CD4-positive, alpha-beta T cell (primary cell): ENCODE results near the gene DLEC1. TPM values are rescaled to one million over a fixed set of nuclear protein-coding genes. Genes with fewer than 3 reads are reported as not detected.
A peak's percentile ranks its signal among the peaks of the same experiment; 100 is the strongest.

Experiments
- ATAC-seq: fragments of 200-7000 bp; cut with Tn5 transposase; one replicate; pipeline ENCODE4 v1.10.0; 2022; ENCODE audit warnings: mild to moderate bottlenecking; ENCODE audit not compliant: poor library complexity
- CTCF ChIA-PET: fragments of 350-600 bp; sonication (Branson Sonifier 250); formaldehyde crosslinking; loops from one replicate; lab custom pipeline; 2021; ENCODE audit warnings: antibody characterized with exemption, inconsistent platforms; lab: Charles Lee
- POLR2A ChIA-PET: fragments of 350-600 bp; sonication (Branson Sonifier 250); formaldehyde crosslinking; loops from one replicate; lab custom pipeline; 2021; ENCODE audit warnings: antibody characterized with exemption, inconsistent platforms; lab: Charles Lee
- DNase-seq, 14 experiments: peaks; one replicate each; pipeline ENCODE4 v3.0.0-alpha.2; 2013 to 2020; ENCODE audit warnings: mixed read lengths in 2 of 14
- H3K27ac ChIP-seq, 2 donors: one replicate each; pipeline versions ENCODE4 v1.5.1 to v1.7.0; 2013; ENCODE audit warnings: low read length in 2 of 2, low read depth in 1 of 2, mild to moderate bottlenecking in 1 of 2
- H3K27me3 ChIP-seq, 2 experiments: 1 replicate in 1 of 2; 2 replicates in 1 of 2; pipeline versions ENCODE4 v1.6.1 to v1.7.0; 2013; ENCODE audit warnings: low read length in 2 of 2, control low read depth in 1 of 2, mild to moderate bottlenecking in 1 of 2, moderate library complexity in 1 of 2; ENCODE audit not compliant: insufficient read depth in 2 of 2, control insufficient read depth in 1 of 2
- H3K36me3 ChIP-seq: one replicate; pipeline ENCODE4 v1.6.1; 2013; ENCODE audit warnings: low read length, control low read depth; ENCODE audit not compliant: insufficient read depth
- H3K4me1 ChIP-seq: one replicate; pipeline ENCODE4 v1.6.1; 2013; ENCODE audit warnings: low read length, control low read depth; ENCODE audit not compliant: insufficient read depth
- H3K4me3 ChIP-seq: one replicate; pipeline ENCODE4 v1.5.1; 2013; ENCODE audit warnings: mild to moderate bottlenecking, low read length, moderate library complexity
- H3K9me3 ChIP-seq, 2 experiments: 1 replicate in 1 of 2; 2 replicates in 1 of 2; pipeline versions ENCODE4 v1.6.1 to v1.7.0; 2013; ENCODE audit warnings: low read length in 2 of 2, mild to moderate bottlenecking in 2 of 2, control low read depth in 1 of 2, moderate library complexity in 1 of 2; ENCODE audit not compliant: control insufficient read depth in 1 of 2, insufficient read depth in 1 of 2
- H3K27ac Mint-ChIP-seq: one replicate; pipeline ENCODE4 v1.8.0; 2020; ENCODE audit warnings: mixed read lengths
- H3K27me3 Mint-ChIP-seq: one replicate; pipeline ENCODE4 v1.8.0; 2021; ENCODE audit warnings: mixed read lengths
- H3K36me3 Mint-ChIP-seq: one replicate; pipeline ENCODE4 v1.8.0; 2021; ENCODE audit warnings: low read depth, mixed read lengths
- H3K4me1 Mint-ChIP-seq: one replicate; pipeline ENCODE4 v1.8.0; 2021; ENCODE audit warnings: low read depth, mixed read lengths
- H3K4me3 Mint-ChIP-seq: one replicate; pipeline ENCODE4 v1.8.0; 2020; ENCODE audit warnings: mild to moderate bottlenecking, mixed read lengths
- H3K9me3 Mint-ChIP-seq: one replicate; pipeline ENCODE4 v1.8.0; 2020; ENCODE audit warnings: mixed read lengths
- intact Hi-C, 2 experiments: fragments of 100-400 bp; cut with DNase I in 1 of 2; cut with micrococcal nuclease in 1 of 2; formaldehyde crosslinking; loops; one replicate each; pipeline versions ENCODE4 v1.15.1 to v1.9.0; 2023 to 2025; cut with DNase I, micrococcal nuclease
- total RNA-seq, 174 experiments: library from RNA in 2 of 174; stranded (reverse) in 2 of 174; gene quantifications; one replicate each; pipeline ENCODE4 v1.2.3 and lab custom pipeline; 2021 to 2026
- TF ChIP-seq, protein P1 (sequence below): fragments of 200-600 bp; IDR thresholded peaks from one replicate; pipeline ENCODE4 v1.8.0; 2022; ENCODE audit warnings: antibody characterized with exemption, mild to moderate bottlenecking

DLEC1 gene
- total RNA-seq, 2 experiments from 2014 or later: 4.4 to 5.1 TPM

DNA sequence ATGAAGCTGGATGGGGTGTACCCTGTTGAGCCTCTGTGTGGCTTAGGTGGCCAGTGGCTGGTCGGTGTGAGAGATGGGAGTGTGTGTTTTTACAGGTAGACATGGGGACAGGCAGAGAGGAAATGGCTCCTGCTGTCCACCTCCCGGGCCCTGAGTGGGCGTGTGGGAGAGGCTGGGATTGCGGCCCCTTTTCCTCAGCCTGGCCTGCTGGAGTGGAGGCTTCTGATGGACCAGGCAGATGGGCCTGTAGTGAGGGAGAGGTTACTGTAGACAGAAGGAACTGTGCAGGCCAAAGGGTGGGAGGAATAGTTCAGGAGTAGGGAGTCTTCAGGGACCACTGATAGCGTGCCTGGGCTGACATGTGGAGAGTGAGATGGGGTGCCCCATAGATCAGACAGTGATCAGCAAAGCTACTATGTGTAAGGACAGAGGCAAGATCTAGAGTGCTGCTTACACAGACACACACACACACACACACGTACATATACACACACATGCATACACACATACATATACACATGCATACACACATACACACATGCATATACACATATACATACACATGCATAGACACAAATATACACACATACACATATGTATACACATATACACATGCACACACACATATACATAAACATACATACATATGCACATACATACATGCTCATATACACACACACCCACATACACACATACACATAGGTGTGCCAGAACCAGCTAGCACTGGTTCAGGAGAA lies 71.5 kb downstream of the DLEC1 start:
- DNase-seq (no peak), ATAC-seq (no peak)
- Histone ChIP-seq H3K36me3 (no peaks in the 10 kb centered on the region), H3K27me3 (no peaks in the 10 kb centered on the region), H3K9me3 (no peaks in the 10 kb centered on the region), H3K4me1 (no peaks in the 10 kb centered on the region), H3K27ac (no peak overlapping the region), H3K4me3 (no peak overlapping the region)
- intact Hi-C loops: loop anchor here in 1 of 2 experiments (10.0 kb wide), 1 partner anchor 544 kb away; no protein-coding TSS in a partner anchor
- Mint-ChIP-seq H3K4me3 (no peak overlapping the region), H3K27ac (no peak overlapping the region), H3K9me3 (no peaks in the 10 kb centered on the region), H3K4me1 (no peaks in the 10 kb centered on the region), H3K27me3 (no peaks in the 10 kb centered on the region), H3K36me3 (peaks cover 4% of the 10 kb centered on the region)
- TF ChIP-seq, protein P1, sequence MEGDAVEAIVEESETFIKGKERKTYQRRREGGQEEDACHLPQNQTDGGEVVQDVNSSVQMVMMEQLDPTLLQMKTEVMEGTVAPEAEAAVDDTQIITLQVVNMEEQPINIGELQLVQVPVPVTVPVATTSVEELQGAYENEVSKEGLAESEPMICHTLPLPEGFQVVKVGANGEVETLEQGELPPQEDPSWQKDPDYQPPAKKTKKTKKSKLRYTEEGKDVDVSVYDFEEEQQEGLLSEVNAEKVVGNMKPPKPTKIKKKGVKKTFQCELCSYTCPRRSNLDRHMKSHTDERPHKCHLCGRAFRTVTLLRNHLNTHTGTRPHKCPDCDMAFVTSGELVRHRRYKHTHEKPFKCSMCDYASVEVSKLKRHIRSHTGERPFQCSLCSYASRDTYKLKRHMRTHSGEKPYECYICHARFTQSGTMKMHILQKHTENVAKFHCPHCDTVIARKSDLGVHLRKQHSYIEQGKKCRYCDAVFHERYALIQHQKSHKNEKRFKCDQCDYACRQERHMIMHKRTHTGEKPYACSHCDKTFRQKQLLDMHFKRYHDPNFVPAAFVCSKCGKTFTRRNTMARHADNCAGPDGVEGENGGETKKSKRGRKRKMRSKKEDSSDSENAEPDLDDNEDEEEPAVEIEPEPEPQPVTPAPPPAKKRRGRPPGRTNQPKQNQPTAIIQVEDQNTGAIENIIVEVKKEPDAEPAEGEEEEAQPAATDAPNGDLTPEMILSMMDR: no peak
- ChIA-PET POLR2A (no interaction called here), CTCF (no interaction called here)

- no peaks in the 10 kb centered on the region for H3K36me3 Mint-ChIP-seq
- POLR2A ChIA-PET: no interaction called here
Observed at GRCh38 chr3:38111201-38111600, 72.2 kb downstream of the DLEC1 start.

DNA sequence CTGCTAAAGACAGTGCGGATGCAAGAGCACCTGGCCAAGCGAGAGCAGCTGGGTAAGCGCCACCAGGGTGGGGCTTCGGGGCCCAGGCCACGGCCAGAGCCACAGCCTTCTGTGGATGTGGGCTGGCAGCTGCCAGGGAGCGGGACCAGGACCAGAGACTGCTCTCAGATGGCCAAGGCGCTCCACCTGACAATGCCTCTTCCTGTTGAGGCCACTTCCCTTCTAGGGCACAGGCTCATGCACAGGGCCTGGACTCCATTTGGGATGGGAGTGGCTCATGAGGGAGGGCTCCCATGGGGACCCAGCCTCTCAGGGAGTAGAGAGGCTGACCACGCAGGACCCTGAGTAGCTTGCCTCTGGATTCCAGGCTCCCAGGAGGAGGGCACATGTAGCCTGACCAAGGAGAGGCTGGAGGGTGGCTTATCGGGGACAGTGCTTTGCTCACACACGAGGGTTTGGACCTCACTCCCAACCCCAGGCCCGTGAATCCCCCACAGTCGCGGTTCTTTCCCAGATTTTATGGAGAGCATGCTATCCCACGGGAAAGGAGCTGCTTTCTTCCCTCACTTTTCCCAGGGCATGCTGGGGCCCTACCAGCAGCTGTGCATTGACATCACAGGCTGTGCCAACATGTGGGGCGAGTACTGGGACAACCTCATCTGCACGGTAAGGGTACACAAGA lies 72.8 kb downstream of the DLEC1 start:
- Mint-ChIP-seq H3K27me3 (no peaks in the 10 kb centered on the region), H3K4me1 (no peaks in the 10 kb centered on the region), H3K9me3 (no peaks in the 10 kb centered on the region), H3K27ac (no peak overlapping the region), H3K36me3 (no peaks in the 10 kb centered on the region), H3K4me3 (no peak overlapping the region)
- DNase-seq: peak in 1 of 14 experiments; percentile 22
- Histone ChIP-seq H3K36me3 (no peaks in the 10 kb centered on the region), H3K4me3 (no peak overlapping the region), H3K4me1 (no peaks in the 10 kb centered on the region), H3K27ac (no peak overlapping the region), H3K9me3 (no peaks in the 10 kb centered on the region), H3K27me3 (no peaks in the 10 kb centered on the region)
- POLR2A ChIA-PET: no interaction called here
- CTCF ChIA-PET: no interaction called here
- ATAC-seq: no peak
- TF ChIP-seq, protein P1: no peak
- intact Hi-C loops: loop anchor here in 1 of 2 experiments (10.0 kb wide), 1 partner anchor 543 kb away; no protein-coding TSS in a partner anchor

More at GRCh38 chr3:38111201-38111600, 72.2 kb downstream of the DLEC1 start:
- DNase-seq (peak in 1 of 14 experiments; percentile 21), ATAC-seq (no peak)
- no peak overlapping the region for H3K4me3 Mint-ChIP-seq
- H3K9me3 Mint-ChIP-seq: no peaks in the 10 kb centered on the region
- Histone ChIP-seq H3K27ac (no peak overlapping the region), H3K9me3 (no peaks in the 10 kb centered on the region), H3K36me3 (no peaks in the 10 kb centered on the region), H3K4me3 (no peak overlapping the region), H3K27me3 (no peaks in the 10 kb centered on the region), H3K4me1 (no peaks in the 10 kb centered on the region)
- intact Hi-C loops: loop anchor here in 1 of 2 experiments (10.0 kb wide), 1 partner anchor 544 kb away; no protein-coding TSS in a partner anchor
- no peaks in the 10 kb centered on the region for H3K27me3 Mint-ChIP-seq
- TF ChIP-seq, protein P1: no peak
- CTCF ChIA-PET: no interaction called here
- no peaks in the 10 kb centered on the region for H3K4me1 Mint-ChIP-seq
- no peak overlapping the region for H3K27ac Mint-ChIP-seq
